Posterior cingulate gyrus (tissue), 11 donors: Measurements from ENCODE around the gene ACACA.
A peak's percentile ranks its signal among the peaks of the same experiment; 100 is the strongest.
"Not testable (repeated sequence)": the region's sequence is repeated elsewhere in the genome, so short reads cannot be mapped to it uniquely, and the experiment has no call there.

ENCODE experiments used
- DNase-seq, 10 donors: peaks; one replicate each; pipeline versions ENCODE4 v3.0.0 to v3.0.0-alpha.2; 2020 to 2021; ENCODE audit warnings: mixed read lengths in 3 of 10
- intact Hi-C: fragments of 100-400 bp; cut with DNase I; formaldehyde crosslinking; loops from one replicate; pipeline ENCODE4 v1.15.1; 2023

ACACA gene

DNA sequence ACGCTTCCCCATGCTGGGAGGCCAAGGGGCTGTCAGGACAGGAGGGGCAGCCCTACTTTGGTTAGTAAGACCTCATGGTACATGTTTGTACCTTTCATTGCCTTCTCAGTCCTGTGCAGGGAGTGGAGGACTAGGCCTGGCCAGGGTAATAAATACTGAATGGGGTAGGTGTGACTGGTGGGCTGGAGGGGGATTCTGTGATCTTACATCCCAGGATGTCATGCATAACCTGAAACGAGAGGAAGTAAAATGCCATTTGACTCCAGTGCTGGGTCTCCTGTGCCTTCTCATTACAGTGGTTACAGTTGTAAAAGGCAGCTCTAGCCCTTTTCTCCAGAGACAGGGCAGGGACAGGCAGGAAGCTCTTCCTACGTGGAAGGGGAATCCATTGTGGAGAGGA lies 319.7 kb downstream of the ACACA start:
- no peak for DNase-seq
- intact Hi-C loops, result loop anchor here (5.0 kb wide), 1 partner anchor 85 kb away; no protein-coding TSS in a partner anchor

DNA sequence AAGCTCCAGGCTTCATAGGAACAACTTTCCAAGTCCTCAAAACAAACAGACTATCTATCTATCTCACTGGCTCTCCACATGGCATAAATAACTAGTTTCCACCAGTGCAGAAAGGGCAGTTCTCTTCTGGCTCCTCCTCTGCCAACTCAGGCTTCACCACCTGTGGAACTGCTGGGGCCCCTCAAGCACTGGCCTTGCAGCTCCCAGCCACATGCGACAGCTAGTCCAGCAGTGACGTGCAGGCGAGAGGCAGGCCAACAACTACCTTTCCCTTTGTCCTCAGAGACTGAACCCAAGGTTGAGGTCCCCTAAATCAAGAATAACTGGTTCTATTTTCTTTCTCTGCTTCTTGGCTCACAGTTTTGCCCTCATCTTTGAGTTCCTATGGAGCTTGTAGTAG lies 320.3 kb downstream of the ACACA start:
- DNase-seq, result no peak

DNA sequence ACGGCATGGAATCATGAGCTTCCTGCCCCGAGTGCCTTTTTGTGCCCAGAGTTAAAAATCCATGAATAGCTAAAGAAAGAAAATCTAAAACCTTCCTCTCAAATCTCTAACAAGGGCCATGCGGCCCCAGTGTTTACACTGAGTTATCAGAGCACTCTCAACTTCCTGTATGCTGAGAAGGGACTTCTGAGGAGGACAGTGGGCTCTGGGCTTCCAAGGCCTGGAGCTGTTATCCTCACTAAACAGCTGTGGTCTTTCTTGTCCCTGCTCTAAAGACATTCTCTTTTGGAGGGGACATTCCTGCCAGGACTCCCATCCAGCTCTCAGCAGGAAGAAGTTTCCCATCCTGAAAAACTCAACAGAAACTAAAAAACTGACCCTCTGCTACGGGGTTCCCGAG lies 322.3 kb downstream of the ACACA start:
- intact Hi-C loops, result no loop called here
- DNase-seq, result no peak

More for the DNA sequence above, 320.3 kb downstream of the ACACA start:
- intact Hi-C loops, result loop anchor here (5.0 kb wide), 1 partner anchor 86 kb away; no protein-coding TSS in a partner anchor

DNA sequence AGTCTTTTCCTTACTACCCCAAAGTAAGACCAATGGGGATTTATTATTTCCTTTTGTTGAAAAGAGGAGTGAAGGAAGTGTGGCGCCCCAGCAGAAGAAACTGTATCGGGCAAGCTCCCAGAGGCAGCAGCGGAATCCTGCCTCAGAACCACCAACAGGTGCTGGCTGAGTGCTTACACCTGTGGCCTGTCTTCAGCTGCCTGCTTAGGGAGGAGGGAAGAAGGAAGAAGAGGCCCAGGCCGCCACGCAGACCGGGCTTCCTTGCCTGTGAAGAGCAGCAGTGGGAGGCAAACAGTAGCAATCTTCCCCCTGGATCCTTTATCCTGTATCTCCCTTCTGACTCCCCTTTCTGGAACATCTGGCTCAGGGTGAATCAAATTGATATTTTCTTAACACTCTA lies 323.2 kb downstream of the ACACA start:
- no peak for DNase-seq
- intact Hi-C loops, result no loop called here

DNA sequence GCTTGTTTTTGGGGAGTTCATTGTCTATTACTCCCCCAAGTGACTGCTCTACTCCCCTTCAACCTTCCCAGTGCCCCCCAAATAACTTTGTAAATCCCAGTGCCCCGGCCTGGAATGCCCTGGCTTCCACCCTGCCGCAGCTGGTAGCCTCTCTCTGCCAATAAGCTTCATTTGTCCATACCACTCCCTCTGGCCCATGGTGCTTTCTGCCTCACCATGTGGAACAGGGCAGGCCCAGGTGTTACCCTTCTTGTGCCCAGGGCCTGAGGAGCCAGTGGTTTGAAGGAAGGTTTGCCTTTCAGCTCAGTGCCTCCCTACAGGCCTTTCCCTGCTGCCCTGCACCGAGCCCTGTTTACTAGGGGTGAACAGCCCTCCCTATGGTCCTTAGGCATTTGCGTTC lies 323.7 kb downstream of the ACACA start:
- intact Hi-C loops, result no loop called here
- DNase-seq, result no peak

DNA sequence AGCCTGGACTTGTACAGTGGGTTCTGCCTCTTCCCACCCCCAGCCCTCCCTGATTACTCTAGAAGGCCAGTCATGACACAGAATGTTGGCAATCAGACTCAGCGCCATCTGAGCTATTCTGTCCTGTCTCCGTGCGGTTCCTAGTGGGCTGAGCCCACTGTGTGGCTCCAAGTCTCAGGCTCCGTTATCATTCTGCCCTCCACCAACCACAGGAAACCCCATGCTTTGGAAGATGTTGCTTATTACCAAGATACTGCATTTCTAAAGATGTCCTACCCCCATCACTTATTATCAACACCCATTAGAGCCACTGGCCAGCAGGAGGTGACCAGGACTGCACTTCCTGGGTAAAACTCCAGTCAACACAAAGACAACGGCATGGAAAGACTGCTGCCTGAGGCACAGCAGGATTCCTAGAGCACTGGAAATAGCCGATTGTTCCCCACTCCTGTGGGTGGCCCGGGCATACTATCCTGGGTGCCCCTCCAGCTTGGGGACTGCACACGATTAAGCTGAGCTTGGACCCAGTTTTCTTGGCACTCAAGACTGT lies 324.2 kb downstream of the ACACA start:
- no peak for DNase-seq
- intact Hi-C loops, result no loop called here

DNA sequence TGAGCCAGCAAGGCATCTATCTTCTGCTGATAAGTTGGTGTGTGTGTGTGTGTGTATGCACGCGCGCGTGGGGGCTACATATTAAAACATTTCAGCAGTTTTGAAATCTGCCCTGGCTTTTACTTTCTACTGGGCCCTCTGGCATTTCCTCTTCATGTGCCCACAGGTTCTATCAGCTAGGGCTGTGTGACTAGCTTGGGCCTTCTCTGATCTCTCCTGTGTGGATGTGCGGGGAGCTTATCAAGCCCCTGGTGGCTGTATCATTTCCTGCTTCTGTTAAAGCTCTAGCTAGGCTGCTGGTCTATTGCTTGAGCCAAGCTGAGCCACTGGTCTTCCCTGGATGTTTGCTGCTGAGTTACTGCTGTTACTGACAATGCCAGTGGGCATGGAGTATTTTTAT lies 325.3 kb downstream of the ACACA start:
- intact Hi-C loops, result no loop called here
- no peak for DNase-seq

DNA sequence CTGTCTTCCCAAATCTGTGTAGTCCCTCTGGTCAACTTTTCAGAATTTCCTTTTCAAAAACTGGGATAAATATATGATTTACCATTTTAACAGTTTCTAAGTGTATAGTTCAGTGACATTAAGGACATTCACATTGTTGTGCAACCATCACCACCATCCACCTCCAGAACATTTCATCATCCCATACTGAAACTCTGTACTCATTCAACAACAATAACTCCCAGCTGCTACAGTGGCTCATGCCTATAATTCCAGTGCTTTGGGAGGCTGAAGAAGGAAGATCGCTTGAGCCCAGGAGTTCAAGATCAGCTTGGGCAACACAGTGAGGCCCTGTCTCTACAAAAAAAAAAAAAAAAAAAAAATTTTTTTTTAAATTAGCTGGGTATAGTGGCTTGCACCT lies 326.9 kb downstream of the ACACA start:
- no peak for DNase-seq
- intact Hi-C loops, result no loop called here

DNA sequence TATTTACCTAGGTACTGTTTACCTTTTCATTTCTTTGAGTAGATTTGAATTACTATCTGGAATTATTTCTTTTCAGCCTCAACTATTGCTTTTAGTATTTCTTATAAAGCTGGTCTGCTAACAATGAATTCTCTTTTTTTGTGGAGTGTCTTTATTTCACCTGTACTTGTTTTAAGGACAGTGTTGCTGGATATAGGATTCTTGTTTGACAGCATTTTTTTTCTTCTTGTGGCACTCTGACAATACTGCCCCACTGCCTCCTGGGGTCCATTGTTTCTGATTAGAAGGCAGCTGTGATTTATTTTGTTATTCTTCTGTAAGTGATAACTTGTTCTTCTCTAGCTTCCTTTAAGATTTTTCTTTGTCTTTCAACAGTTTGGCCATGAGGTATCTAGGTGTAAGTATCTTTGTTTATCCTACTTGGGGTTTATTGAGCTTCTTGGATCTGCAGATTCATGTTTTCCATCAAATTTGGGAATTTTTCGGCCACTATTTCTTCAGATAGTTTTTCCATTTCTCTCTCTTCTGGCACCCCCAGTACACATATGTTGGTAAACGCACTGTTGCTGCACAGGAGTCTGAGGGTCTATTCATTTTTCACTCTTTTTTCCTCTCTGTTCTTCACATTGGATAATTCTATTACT lies 327.4 kb downstream of the ACACA start:
- intact Hi-C loops, result no loop called here
- no peak for DNase-seq

DNA sequence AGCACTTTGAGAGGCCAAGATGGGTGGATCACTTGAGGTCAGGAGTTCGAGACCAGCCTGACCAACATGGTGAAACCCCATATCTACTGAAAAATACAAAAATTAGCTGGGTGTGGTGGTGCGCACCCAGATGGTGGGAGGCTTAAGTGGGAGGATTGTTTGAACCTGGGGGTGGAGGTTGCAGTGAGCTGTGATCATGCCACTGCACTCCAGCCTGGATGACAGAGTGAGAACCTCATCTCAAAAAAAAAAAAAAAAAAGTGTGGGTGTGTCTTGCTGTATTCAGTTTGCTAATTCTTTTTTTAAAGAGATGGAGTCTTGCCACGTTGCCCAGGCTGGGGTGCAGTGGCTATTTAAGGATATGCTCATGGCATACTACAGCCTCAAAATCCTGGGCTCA lies 333.2 kb downstream of the ACACA start:
- peak in 1 of 10 donors; percentile 12 for DNase-seq
- intact Hi-C loops, result not testable (repeated sequence)

DNA sequence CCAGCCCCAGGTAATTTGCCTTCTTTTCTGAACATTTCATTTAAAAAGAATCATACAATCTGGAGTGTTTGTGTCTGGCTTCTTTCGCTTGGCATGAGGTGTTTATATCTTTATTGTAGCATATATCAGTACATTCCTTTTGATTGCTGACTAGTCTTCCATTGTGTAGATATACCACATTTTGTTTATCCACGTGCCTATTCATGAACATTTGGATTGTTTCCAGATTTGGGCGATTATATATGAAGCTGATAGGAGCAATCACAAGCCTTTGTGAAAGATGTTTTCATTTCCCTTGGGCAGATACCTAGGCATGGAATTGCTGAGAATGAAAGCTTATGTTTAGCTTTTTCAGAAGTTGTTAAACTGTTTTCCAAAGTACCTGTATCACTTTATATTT lies 337.5 kb downstream of the ACACA start:
- intact Hi-C loops, result no loop called here
- no peak for DNase-seq

DNA sequence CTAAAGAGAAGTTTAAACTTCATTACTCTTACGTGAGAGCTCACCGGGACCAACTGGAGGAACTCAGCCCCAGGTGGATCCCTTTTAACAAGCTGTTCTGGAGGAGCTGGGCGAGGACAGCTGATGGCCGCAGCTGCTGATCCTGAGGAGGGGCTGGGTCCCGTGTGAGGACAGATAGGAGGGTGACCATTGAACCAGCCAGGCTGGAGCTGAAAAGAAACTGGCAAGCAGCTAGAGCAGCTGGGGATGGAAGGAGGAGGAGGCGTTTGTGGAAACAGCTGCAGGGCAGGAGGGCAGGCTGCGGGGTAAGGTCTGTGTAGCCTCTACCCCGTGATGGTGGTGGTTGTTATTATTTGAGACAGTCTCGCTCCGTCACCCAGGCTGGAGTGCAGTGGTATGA lies 338.4 kb downstream of the ACACA start:
- peak in 1 of 10 donors; percentile 62 for DNase-seq
- intact Hi-C loops, result no loop called here

DNA sequence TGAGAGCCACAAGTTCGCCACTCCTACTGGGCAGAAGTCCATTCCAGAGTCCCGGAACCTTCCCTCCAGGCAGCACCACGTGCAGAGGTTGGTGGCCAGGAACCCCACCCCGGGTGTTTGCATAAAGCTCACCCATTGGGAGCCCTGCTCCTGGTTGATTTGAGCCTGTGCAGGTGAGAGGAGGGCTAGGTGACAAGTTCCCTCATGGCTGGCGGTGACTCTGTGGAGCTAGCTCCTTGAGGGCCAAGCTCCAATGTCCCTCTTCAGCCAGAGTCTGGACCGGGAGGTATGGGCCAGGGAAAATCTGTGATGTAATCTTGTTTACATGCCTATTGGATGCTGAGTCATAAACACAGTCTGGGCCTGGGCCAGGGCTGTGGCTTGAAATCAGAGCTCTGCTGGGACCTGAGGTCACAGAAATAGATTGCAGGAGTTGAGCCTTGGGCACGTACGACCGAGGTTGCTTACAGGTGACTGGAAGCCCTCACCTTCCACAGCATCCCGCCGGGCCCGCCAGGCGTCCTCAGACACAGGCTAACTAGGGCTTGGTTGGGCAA lies 339.0 kb downstream of the ACACA start:
- intact Hi-C loops, result no loop called here
- DNase-seq, result peak in 1 of 10 donors; percentile 69

DNA sequence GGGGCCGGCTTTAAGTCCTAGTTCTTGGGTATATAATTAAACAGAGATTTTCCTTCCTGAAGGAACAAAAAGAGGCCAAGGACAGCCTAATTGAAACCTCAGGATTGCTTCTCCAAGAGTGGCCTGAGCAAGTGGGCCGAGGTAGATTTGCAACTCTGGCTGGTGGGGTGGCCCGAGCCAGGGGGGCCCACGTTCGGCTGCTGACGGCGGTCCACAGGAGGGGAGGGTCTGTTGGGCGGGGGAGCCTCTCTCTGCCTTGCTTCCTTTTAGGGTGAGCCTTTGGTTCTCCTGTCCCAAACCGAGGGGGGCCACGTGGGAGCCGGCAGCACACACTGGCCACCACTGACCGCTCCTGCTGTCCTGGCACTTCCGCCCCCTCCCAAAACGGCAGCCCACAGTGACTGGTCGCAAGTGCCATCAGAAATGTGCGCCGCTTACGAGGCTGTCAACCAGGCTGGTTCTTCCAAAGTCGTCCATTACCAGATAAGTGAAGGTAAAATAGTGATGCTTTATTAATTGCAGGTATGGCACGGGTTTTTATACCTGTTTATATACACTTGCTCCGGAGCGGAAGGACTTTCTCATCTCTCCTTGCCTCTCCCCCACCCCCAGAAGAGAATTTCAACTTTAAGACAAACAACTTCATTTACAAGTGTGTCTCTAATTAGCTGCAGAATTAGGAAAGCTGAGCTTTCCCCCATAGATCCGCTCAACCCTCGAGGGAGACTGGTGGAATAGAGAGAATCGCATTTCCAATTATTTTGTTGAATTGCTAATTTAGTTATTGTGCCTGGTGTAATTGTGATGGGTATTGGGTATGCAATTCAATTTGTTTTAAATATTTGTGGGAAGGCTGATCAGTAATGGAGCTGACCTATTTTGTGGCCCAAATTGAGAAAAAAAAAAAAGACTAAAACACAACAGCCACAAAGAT lies 340.0 kb downstream of the ACACA start:
- peak in 1 of 10 donors; percentile 66 for DNase-seq
- intact Hi-C loops, result no loop called here

DNA sequence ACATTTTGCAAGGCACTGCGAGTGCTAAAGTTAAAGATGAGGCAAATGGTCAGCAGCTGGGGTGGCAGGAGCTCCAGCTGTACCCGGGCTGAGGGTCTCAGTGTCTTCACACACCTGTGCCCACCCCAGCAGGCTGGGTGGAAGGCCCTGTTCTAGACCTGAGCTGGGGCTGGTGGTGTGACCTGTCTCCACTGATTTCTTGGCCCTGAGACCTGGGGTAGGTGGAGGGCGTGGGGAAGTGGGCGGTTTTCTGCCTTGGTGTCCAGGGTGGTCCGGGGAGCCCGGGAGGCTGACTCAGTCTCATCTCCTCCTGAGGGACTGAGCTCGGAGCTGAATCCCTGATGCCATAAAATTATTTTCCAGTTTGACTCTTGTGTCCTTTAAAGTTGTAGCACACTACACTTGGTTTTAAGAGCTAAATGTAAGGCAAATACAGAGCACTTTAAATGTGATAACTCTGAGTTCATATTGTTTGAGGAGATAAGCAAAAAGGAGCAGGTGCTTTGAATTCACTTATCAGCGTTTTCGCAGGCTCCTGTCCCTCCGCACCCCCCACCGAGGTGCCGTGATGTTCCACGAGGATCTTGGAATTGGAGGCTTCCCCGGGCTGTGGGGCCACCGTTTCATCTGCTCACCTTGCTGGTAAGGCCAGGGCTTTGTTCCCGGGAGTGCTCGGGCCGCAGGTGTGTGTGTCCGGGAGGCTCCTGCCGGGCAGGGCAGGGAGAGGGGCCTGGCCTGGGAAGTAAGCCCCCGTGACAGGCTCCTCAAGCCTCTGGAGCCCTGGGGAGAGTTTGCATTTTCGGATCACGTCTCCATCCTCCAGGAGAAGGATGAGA lies 340.9 kb downstream of the ACACA start:
- intact Hi-C loops, result no loop called here
- DNase-seq, result peak in 1 of 10 donors; percentile 72

DNA sequence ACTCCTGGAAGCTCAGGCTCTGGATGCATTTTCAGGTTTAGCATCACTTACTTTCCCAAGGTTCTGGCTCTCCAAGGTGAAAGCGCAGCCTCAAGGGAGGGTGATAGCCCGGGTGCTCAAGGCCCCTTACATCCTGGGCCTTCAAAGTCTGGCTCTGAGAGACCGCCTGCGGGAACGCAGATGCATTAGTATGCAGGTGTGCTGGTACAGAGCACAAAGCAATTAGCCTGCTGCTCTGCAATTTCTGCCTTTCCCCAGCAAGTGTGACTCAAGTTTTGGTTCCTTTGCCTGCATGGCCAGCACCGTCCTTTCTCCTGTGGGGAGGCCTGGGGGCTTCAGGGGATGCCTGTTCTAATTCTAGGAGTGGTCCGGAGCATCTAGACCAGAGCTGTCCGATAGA lies 341.7 kb downstream of the ACACA start:
- DNase-seq, result peak in 1 of 10 donors; percentile 63
- intact Hi-C loops, result no loop called here

DNA sequence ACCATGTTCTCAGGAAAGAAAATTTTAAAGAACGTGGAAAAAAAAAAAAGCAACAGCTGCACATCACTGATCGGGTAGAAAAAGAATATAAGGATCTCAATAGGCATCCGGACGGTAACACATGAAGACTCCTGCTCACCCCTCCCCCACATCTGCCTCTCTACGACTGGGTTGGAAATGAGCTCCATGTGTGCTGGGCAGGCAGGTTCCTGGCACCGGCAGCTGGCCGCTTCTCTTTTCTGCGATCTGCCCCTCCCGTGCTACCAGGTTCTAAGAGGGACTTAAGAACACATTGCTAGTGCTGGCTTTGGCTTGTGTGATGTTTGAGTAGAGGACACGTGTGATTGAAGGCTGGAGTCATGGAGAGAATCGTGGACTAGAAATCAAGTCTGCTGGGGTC lies 342.4 kb downstream of the ACACA start:
- intact Hi-C loops, result no loop called here
- no peak for DNase-seq

DNA sequence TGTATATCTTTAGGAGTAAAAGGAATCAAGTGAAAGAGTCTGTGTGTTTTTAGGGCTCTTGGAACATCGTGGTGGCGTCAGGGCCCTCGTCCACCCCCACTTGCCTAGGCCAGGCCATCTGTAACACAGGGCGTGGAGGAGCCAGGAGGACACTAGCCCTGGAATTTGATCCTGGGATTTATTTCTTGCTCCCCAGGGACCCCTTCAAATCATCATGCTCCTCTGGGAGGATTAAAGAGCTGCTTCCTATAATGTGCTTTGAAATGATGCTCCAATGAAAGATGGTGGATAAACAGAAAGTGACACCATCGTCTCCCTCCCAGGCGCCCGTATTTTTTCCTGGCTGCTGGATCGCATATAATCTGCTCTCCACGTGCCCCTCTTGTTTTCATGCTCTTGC lies 344.6 kb downstream of the ACACA start:
- intact Hi-C loops, result no loop called here
- DNase-seq, result no peak

DNA sequence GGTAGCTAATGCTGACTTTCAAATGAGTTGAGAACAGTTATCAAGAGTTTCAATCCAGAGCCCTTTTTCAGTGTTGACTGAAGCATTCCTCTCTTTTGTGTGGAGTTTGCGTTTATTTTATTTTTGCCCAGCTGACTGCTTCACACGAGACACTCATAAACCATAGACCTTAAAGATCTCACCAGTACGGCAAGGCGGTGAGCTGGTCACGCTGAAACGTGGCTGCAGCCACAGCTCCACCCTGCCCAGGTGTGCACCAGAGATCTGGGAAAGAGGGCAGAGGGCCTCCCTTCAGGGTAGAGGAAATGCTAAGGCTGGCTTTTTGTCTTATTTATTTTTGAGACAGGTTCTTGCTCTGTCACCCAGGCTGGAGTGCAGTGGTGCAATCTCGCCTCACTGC lies 345.7 kb downstream of the ACACA start:
- intact Hi-C loops, result no loop called here
- DNase-seq, result no peak

DNA sequence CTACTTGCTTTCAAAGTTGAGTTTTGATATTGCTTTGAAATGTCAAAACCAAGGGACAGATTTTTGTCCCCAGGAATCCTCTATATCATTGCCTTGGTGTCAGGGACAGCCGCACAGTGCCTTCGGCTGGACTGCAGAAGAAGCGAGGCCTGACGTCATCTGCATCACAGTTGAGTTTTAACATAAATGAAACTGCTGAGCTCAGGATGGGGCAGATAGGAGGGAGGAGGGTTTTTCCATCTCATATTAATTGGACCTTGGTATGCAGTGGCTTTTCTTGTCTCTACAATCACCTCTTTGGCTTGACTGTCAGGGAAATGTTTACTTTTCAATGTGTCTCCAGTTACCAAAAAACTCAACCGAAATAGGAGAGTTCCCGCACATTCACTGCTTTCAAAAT lies 346.5 kb downstream of the ACACA start:
- DNase-seq, result no peak
- intact Hi-C loops, result no loop called here
